NCI-H2227 treated with DMSO at 0.1 percent for 48 hours (cell line): ENCODE data around the gene CELSR2.
"Not testable (repeated sequence)": the region's sequence is repeated elsewhere in the genome, so short reads cannot be mapped to it uniquely, and the experiment has no call there.

ENCODE experiments used
- DNase-seq: peaks from one replicate; lab custom pipeline; 2025; lab: John Stamatoyannopoulos, UW

The CELSR2 gene

GRCh38 chr1:109301874-109302273 is 52.5 kb downstream of the CELSR2 start:
- no peak for DNase-seq

- DNase-seq = no peak
Observed at GRCh38 chr1:109304226-109304920, 55.0 kb downstream of the CELSR2 start.

- not testable (repeated sequence) for DNase-seq
Observed at GRCh38 chr1:109305991-109306390, 56.7 kb downstream of the CELSR2 start.

GRCh38 chr1:109306832-109307273 is 57.5 kb downstream of the CELSR2 start, which contains the start of gene MYBPHL:
Gene MYBPHL, minus strand, starts transcription at chr1:109307011. Its CDS starts 20 bp downstream, at chr1:109306991.
- peak; percentile 52 for DNase-seq

GRCh38 chr1:109307274-109308021 is 58.1 kb downstream of the CELSR2 start:
- peak; percentile 78 for DNase-seq

- no peak for DNase-seq
Observed at GRCh38 chr1:109309347-109309746, 60.0 kb downstream of the CELSR2 start.

GRCh38 chr1:109312246-109312645 is 62.9 kb downstream of the CELSR2 start:
- no peak for DNase-seq

GRCh38 chr1:109312978-109313775 is 63.8 kb downstream of the CELSR2 start:
- DNase-seq = no peak

GRCh38 chr1:109314795-109315194 is 65.5 kb downstream of the CELSR2 start:
- no peak for DNase-seq

- DNase-seq = no peak
Observed at GRCh38 chr1:109315288-109315687, 65.9 kb downstream of the CELSR2 start.

- DNase-seq = no peak
Observed at GRCh38 chr1:109316506-109316905, 67.2 kb downstream of the CELSR2 start.

- DNase-seq = no peak
Observed at GRCh38 chr1:109319114-109319513, 69.8 kb downstream of the CELSR2 start.

GRCh38 chr1:109322974-109323373 is 73.6 kb downstream of the CELSR2 start:
- DNase-seq = no peak
